H1 (cell line): ENCODE data around the gene HAGH. TPM values are rescaled to one million over a fixed set of nuclear protein-coding genes. Genes with fewer than 3 reads are reported as not detected.
A peak's percentile ranks its signal among the peaks of the same experiment; 100 is the strongest.

Source experiments
- CTCF ChIA-PET: fragments of 300-600 bp; sonication (Branson Sonifier 250); formaldehyde crosslinking; loops from one replicate; lab custom pipeline; 2021; ENCODE audit not compliant: partially characterized antibody; lab: Charles Lee
- POLR2A ChIA-PET: fragments of 300-600 bp; sonication (Branson Sonifier 250); formaldehyde crosslinking; loops from one replicate; lab custom pipeline; 2021; ENCODE audit warnings: inconsistent platforms; ENCODE audit not compliant: partially characterized antibody; lab: Charles Lee
- DNase-seq, 2 experiments: peaks; one replicate each; pipeline versions ENCODE4 v3.0.0 to v3.0.0-alpha.2; 2010 to 2022; ENCODE audit warnings: low spot score in 2 of 2, low read depth in 1 of 2, mixed read lengths in 1 of 2
- FAIRE-seq: peaks from 2 replicates; lab custom pipeline; 2011; peaks lifted over from hg19 to GRCh38; lab: Jason Lieb, UNC
- H2AFZ ChIP-seq: 2 replicates; pipeline ENCODE4 v1.8.1; 2012; ENCODE audit warnings: low read length, inconsistent platforms
- H2AK5ac ChIP-seq: 2 replicates; pipeline ENCODE4 v1.6.1; 2013; ENCODE audit warnings: low read depth, low read length
- H2BK120ac ChIP-seq: replicated peaks from 2 replicates; pipeline ENCODE3; 2013; ENCODE audit warnings: low read depth, low read length, inconsistent platforms
- H2BK12ac ChIP-seq: 2 replicates; pipeline ENCODE4 v1.6.1; 2013; ENCODE audit warnings: low read depth, low read length
- H2BK15ac ChIP-seq: 2 replicates; pipeline ENCODE4 v1.6.1; 2013; ENCODE audit warnings: low read length
- H2BK20ac ChIP-seq: 2 replicates; pipeline ENCODE4 v1.6.1; 2013; ENCODE audit warnings: low read length
- H2BK5ac ChIP-seq: 2 replicates; pipeline ENCODE4 v1.6.1; 2013; ENCODE audit warnings: low read depth, low read length
- H3K14ac ChIP-seq: 2 replicates; pipeline ENCODE4 v1.6.1; 2013; ENCODE audit warnings: inconsistent platforms; ENCODE audit not compliant: insufficient read length
- H3K18ac ChIP-seq: 2 replicates; pipeline ENCODE4 v1.6.1; 2013; ENCODE audit warnings: low read length; ENCODE audit errors: extremely low read depth
- H3K23ac ChIP-seq: 2 replicates; pipeline ENCODE4 v1.6.1; 2013; ENCODE audit warnings: inconsistent platforms; ENCODE audit not compliant: insufficient read length
- H3K23me2 ChIP-seq: 2 replicates; pipeline ENCODE4 v1.6.1; 2013; ENCODE audit warnings: low read depth, low read length
- H3K27ac ChIP-seq: 2 replicates; pipeline ENCODE4 v1.6.1; 2011; ENCODE audit warnings: low read depth, low read length, inconsistent platforms
- H3K27me3 ChIP-seq, 4 experiments: replicated peaks in 1 of 4; 1 replicate in 1 of 4; 2 replicates in 3 of 4; pipeline versions ENCODE4 v1.6.1 to v1.8.1; 2011 to 2013; ENCODE audit warnings: low read length in 3 of 4, mild to moderate bottlenecking in 3 of 4, inconsistent platforms in 2 of 4, mixed read lengths in 2 of 4, moderate library complexity in 1 of 4; ENCODE audit not compliant: control insufficient read depth in 3 of 4, insufficient read depth in 3 of 4; ENCODE audit errors: extremely low read depth in 1 of 4
- H3K36me3 ChIP-seq, 4 experiments: 2 replicates each; pipeline versions ENCODE4 v1.6.1 to v1.8.1; 2011 to 2013; ENCODE audit warnings: mild to moderate bottlenecking in 4 of 4, low read length in 3 of 4, moderate library complexity in 2 of 4, control low read depth in 1 of 4, inconsistent platforms in 1 of 4; ENCODE audit not compliant: insufficient read depth in 4 of 4, control insufficient read depth in 2 of 4
- H3K4ac ChIP-seq: replicated peaks from 2 replicates; pipeline ENCODE3; 2013; ENCODE audit warnings: low read length, low read depth, mixed read lengths, inconsistent platforms; ENCODE audit not compliant: insufficient read length
- H3K4me1 ChIP-seq, 4 experiments: replicated peaks in 1 of 4; 1 replicate in 1 of 4; 2 replicates in 3 of 4; pipeline versions ENCODE4 v1.6.1 to v1.8.1; 2011 to 2013; ENCODE audit warnings: low read length in 3 of 4, inconsistent platforms in 2 of 4, mixed read lengths in 1 of 4; ENCODE audit not compliant: insufficient read depth in 4 of 4, control insufficient read depth in 3 of 4
- H3K4me2 ChIP-seq, 2 experiments: 2 replicates each; pipeline versions ENCODE4 v1.6.1 to v1.8.1; 2011 to 2013; ENCODE audit warnings: low read depth in 2 of 2, low read length in 2 of 2, control low read depth in 1 of 2, inconsistent platforms in 1 of 2, mild to moderate bottlenecking in 1 of 2; ENCODE audit not compliant: insufficient read depth in 1 of 2
- H3K4me3 ChIP-seq, 4 experiments: fragments of 200-600, 300-600 bp in 1 of 4; sonication (generic), shearing (Covaris generic), sonication (Bioruptor Twin) in 1 of 4; 2 replicates each; pipeline versions ENCODE4 v1.5.1 to v1.8.1; 2011 to 2016; ENCODE audit warnings: low read length in 4 of 4, low read depth in 3 of 4, control low read depth in 2 of 4, inconsistent platforms in 2 of 4, mild to moderate bottlenecking in 2 of 4, mixed read lengths in 1 of 4, moderate library complexity in 1 of 4; ENCODE audit not compliant: insufficient read depth in 2 of 4; ENCODE audit errors: extremely low read depth in 1 of 4
- H3K56ac ChIP-seq: replicated peaks from 2 replicates; pipeline ENCODE3; 2013; ENCODE audit warnings: low read depth, mild to moderate bottlenecking, mixed read lengths, low read length, inconsistent platforms; ENCODE audit not compliant: insufficient read length
- H3K79me1 ChIP-seq: 2 replicates; pipeline ENCODE4 v1.6.1; 2013; ENCODE audit warnings: low read depth, low read length, control low read depth
- H3K79me2 ChIP-seq, 2 experiments: 2 replicates each; pipeline versions ENCODE4 v1.6.1 to v1.8.1; 2012 to 2013; ENCODE audit warnings: low read length in 2 of 2, mild to moderate bottlenecking in 2 of 2, inconsistent platforms in 1 of 2; ENCODE audit not compliant: insufficient read depth in 2 of 2, control insufficient read depth in 1 of 2
- H3K9ac ChIP-seq, 4 experiments: replicated peaks in 1 of 4; 1 replicate in 1 of 4; 2 replicates in 3 of 4; pipeline versions ENCODE4 v1.6.1 to v1.8.1; 2011 to 2013; ENCODE audit warnings: low read depth in 3 of 4, low read length in 3 of 4, control low read depth in 2 of 4, mild to moderate bottlenecking in 2 of 4, moderate library complexity in 2 of 4, inconsistent platforms in 1 of 4; ENCODE audit errors: extremely low read depth in 1 of 4
- H3K9me3 ChIP-seq, 2 experiments: 2 replicates each; pipeline versions ENCODE4 v1.6.1 to v1.8.1; 2012 to 2013; ENCODE audit warnings: mild to moderate bottlenecking in 2 of 2, moderate library complexity in 2 of 2, control low read depth in 1 of 2, inconsistent platforms in 1 of 2, low read depth in 1 of 2, low read length in 1 of 2, mixed read lengths in 1 of 2; ENCODE audit not compliant: insufficient read depth in 2 of 2
- H4K20me1 ChIP-seq, 2 experiments: replicated peaks in 1 of 2; 2 replicates each; pipeline versions ENCODE3 to v1.8.1; 2011 to 2013; ENCODE audit warnings: inconsistent platforms in 2 of 2, low read length in 2 of 2, mild to moderate bottlenecking in 1 of 2; ENCODE audit not compliant: insufficient read depth in 2 of 2, control insufficient read depth in 1 of 2
- H4K5ac ChIP-seq: 2 replicates; pipeline ENCODE4 v1.6.1; 2013; ENCODE audit warnings: low read length, low read depth, mixed read lengths, inconsistent platforms; ENCODE audit not compliant: insufficient read length
- H4K8ac ChIP-seq: 2 replicates; pipeline ENCODE4 v1.8.0; 2013; ENCODE audit warnings: mild to moderate bottlenecking, moderate library complexity, low read length, inconsistent platforms; ENCODE audit not compliant: insufficient read depth; ENCODE audit errors: extremely low read depth
- H4K91ac ChIP-seq: replicated peaks from 2 replicates; pipeline ENCODE3; 2013; ENCODE audit warnings: low read length, mixed read lengths, inconsistent platforms; ENCODE audit not compliant: insufficient read length
- KDM1A ChIP-seq: fragments of 200-600, 300-600 bp; sonication (generic); IDR thresholded peaks from 2 replicates; pipeline ENCODE4 v1.7.1; 2016; ENCODE audit warnings: mild to moderate bottlenecking, low read length, borderline replicate concordance
- WGBS, 2 experiments: shearing (Covaris generic) in 1 of 2; methylation state at CpG; one replicate each; pipeline versions ENCODE4 v1.1.6 to v1.1.7; 2013 to 2015; ENCODE audit warnings: low lambda C conversion rate in 2 of 2, mixed read lengths in 2 of 2, inconsistent platforms in 1 of 2, low coverage in 1 of 2, missing lambda C conversion rate in 1 of 2; ENCODE audit not compliant: insufficient replicate concordance in 2 of 2, insufficient coverage in 1 of 2, insufficient read length in 1 of 2; ENCODE audit errors: extremely low coverage in 1 of 2, missing lambda C conversion rate in 1 of 2; 5-methylcytosine and 5-hydroxymethylcytosine counted together
- polyA plus RNA-seq, 7 experiments: library from polyadenylated mRNA; depleted of rRNA in 3 of 7; stranded (reverse) in 5 of 7; unstranded in 2 of 7; fragments of >200 nt in 5 of 7; fragments of 200-250 nt in 2 of 7; gene quantifications; 1 replicate in 5 of 7; 2 replicates in 1 of 7; 4 replicates in 1 of 7; pipeline versions ENCODE4 v1.2.1 to v1.2.3, GENCODE V29; 2011 to 2013; ENCODE audit warnings: missing spikeins in 2 of 7, mixed read lengths in 2 of 7
- total RNA-seq: library from RNA; stranded (reverse); fragmentation: NEBNext Ultra II Directional; extraction: Animal tissue kit (Norgen Biotek cat#: 25700); gene quantifications from 2 replicates; pipeline ENCODE4 v1.2.1, GENCODE V29; 2021

Gene HAGH
- total and polyA plus RNA-seq, 2 of the 8 experiments (the other 6 are each of a cell fraction or from before 2014, with no cell fraction given): 28.7 to 40.6 TPM

DNA sequence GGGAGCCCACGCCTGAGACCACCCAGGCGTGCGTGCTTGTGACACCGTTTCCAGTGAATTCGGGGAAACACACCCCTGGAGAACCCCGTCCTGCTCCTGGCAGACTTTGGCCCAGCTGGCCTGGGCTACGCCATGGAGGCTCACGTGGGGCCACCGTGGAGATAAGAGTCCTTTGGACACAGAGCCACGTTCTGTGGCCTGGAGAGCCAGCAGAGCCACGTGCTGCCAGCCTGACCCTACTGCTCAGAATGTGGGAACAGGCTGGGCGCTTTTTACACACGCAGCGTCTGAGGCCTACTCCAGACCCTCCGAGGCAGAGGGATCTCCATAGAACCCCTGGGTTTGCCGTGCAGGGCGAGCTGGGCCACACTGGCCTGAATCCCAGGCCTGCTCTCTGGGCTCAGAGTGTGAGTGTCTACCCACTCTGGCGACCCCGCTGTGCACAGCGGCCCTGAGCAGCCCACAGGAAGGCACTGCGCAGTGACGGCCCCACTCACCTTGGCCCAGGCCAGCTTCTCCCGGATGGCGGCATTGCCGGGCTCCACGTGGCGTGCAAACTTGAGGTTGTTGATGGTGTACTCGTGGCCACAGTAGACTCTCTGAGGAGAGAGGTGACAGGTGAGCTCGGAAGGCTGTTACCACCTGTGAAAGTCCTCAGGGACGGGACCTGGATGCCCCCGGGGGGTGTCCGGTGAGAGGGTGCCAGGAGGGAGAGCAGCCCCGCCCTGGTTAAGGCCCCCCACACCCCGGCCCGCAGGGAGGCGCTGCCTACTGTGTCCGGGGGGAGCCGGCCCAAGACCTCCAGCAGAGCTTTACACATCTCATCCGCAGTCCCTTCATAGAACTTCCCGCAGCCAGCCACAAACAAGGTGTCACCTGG, 10.0 kb downstream of the HAGH start:
- Histone ChIP-seq H3K4me1 (no peaks in the 10 kb centered on the region), H3K79me2 (no peaks in the 10 kb centered on the region), H3K56ac (no peak overlapping the region), H2BK5ac (no peak overlapping the region), H3K14ac (no peak overlapping the region), H2BK120ac (no peak overlapping the region), H3K27me3 (no peaks in the 10 kb centered on the region), H4K8ac (peak overlapping the region; percentile 85), H4K5ac (no peak overlapping the region), H3K9me3 (no peaks in the 10 kb centered on the region), H2AFZ (no peak overlapping the region), H3K18ac (no peak overlapping the region), H2BK12ac (no peak overlapping the region), H4K91ac (no peak overlapping the region), H3K79me1 (no peaks in the 10 kb centered on the region), H3K36me3 (peaks cover 0 to 9% (median 4%) of the 10 kb centered on the region in 4 experiments; a peak in 4 of 8 replicates), H4K20me1 (peaks cover 3 to 4% of the 10 kb centered on the region in 2 experiments), H3K9ac (no peak overlapping the region), H3K4ac (no peak overlapping the region), H3K4me3 (no peak overlapping the region), H2BK20ac (no peak overlapping the region), H3K4me2 (no peak overlapping the region), H2BK15ac (no peak overlapping the region), H2AK5ac (no peak overlapping the region), H3K27ac (no peak overlapping the region), H3K23ac (no peak overlapping the region), H3K23me2 (no peaks in the 10 kb centered on the region)
- no peak for FAIRE-seq
- TF ChIP-seq KDM1A: no peak
- CTCF ChIA-PET: interaction anchor here (0.8 kb wide), 1 partner anchor 151 kb away, joined by 3 read pairs; no protein-coding TSS in a partner anchor
- POLR2A ChIA-PET: interaction anchor here (1.3 kb wide), 1 partner anchor 148 kb away, joined by 5 read pairs; the partner anchor contains the start of gene RPS2
- no peak for DNase-seq
- 92% methylated on average over 38 of the region's 40 CpGs; no CpG with 5 or more reads in 1 of the 2 experiments for WGBS, 2 experiments
